Adrenal gland (tissue), 5 donors: Measurements from ENCODE around the gene ACOD1.

Experiments
- CTCF ChIP-seq, 6 experiments: fragments of 450-650 bp in 4 of 6; fragments of 200-600 bp in 2 of 6; sonication (generic) in 1 of 6; IDR thresholded peaks; 1 replicate in 5 of 6; 2 replicates in 1 of 6; pipeline versions ENCODE4 v1.5.1 to v1.8.0; 2016 to 2021; ENCODE audit warnings: antibody characterized with exemption in 6 of 6, mild to moderate bottlenecking in 2 of 6, moderate library complexity in 1 of 6
- POLR2A ChIP-seq, 2 donors: fragments of 450-650 bp; IDR thresholded peaks; one replicate each; pipeline ENCODE4 v1.6.1; 2017; ENCODE audit warnings: antibody characterized with exemption in 2 of 2, mild to moderate bottlenecking in 2 of 2, moderate library complexity in 1 of 2
- donor health status: DM: no; HTN: no; CAD: no.

GRCh38 chr13:76936763-76937162 is 11.5 kb upstream of the ACOD1 start:
- no peak for TF ChIP-seq POLR2A (IDR thresholded peaks at IDR 0.05)
- no peak for TF ChIP-seq CTCF (IDR thresholded peaks at IDR 0.05)
